Measurements from ENCODE around the gene IL10RA.
A peak's percentile ranks its signal among the peaks of the same experiment; 100 is the strongest.
"Not testable (repeated sequence)": the region's sequence is repeated elsewhere in the genome, so short reads cannot be mapped to it uniquely, and the experiment has no call there.

Gene IL10RA

GRCh38 chr11:118007040-118007439 lies 20.8 kb downstream of the IL10RA start:
- DNase-seq (ENCODE audit: low read depth in 2 of 2), result no peak

GRCh38 chr11:118007563-118008270 lies 21.5 kb downstream of the IL10RA start:
- not testable (repeated sequence) for DNase-seq (ENCODE audit: low read depth in 2 of 2)

- DNase-seq (ENCODE audit: low read depth in 2 of 2), result no peak
These were observed 22.2 kb downstream of the IL10RA start for GRCh38 chr11:118008271-118008911.

GRCh38 chr11:118009864-118010737 lies 23.9 kb downstream of the IL10RA start:
- no peak for DNase-seq (ENCODE audit: low read depth in 2 of 2)

- DNase-seq (ENCODE audit: low read depth in 2 of 2), result no peak
These were observed 24.7 kb downstream of the IL10RA start for GRCh38 chr11:118010738-118011461.

GRCh38 chr11:118012083-118012669 lies 26.0 kb downstream of the IL10RA start:
- DNase-seq (ENCODE audit: low read depth in 2 of 2), result no peak

GRCh38 chr11:118014022-118014421 lies 27.8 kb downstream of the IL10RA start:
- DNase-seq (ENCODE audit: low read depth in 2 of 2), result no peak

- no peak for DNase-seq (ENCODE audit: low read depth in 2 of 2)
These were observed 29.2 kb downstream of the IL10RA start for GRCh38 chr11:118015385-118015841.

- DNase-seq (ENCODE audit: low read depth in 2 of 2), result no peak
These were observed 29.9 kb downstream of the IL10RA start for GRCh38 chr11:118016104-118016503.

- DNase-seq (ENCODE audit: low read depth in 2 of 2), result no peak
These were observed 30.9 kb downstream of the IL10RA start for GRCh38 chr11:118017111-118017510.

GRCh38 chr11:118017631-118018315 lies 31.6 kb downstream of the IL10RA start:
- DNase-seq (ENCODE audit: low read depth in 2 of 2), result no peak

- no peak for DNase-seq (ENCODE audit: low read depth in 2 of 2)
These were observed 32.2 kb downstream of the IL10RA start for GRCh38 chr11:118018401-118018800.

- DNase-seq (ENCODE audit: low read depth in 2 of 2), result no peak
These were observed 35.0 kb downstream of the IL10RA start for GRCh38 chr11:118021146-118021545.

GRCh38 chr11:118027694-118028093 lies 41.5 kb downstream of the IL10RA start:
- no peak for DNase-seq (ENCODE audit: low read depth in 2 of 2)

- DNase-seq (ENCODE audit: low read depth in 2 of 2), result no peak
These were observed 42.4 kb downstream of the IL10RA start for GRCh38 chr11:118028626-118029025.

- no peak for DNase-seq (ENCODE audit: low read depth in 2 of 2)
These were observed 47.2 kb downstream of the IL10RA start for GRCh38 chr11:118033443-118033842.

GRCh38 chr11:118042141-118042540 lies 55.9 kb downstream of the IL10RA start:
- no peak for DNase-seq (ENCODE audit: low read depth in 2 of 2)

- no peak for DNase-seq (ENCODE audit: low read depth in 2 of 2)
These were observed 56.6 kb downstream of the IL10RA start for GRCh38 chr11:118042796-118043195.

- DNase-seq (ENCODE audit: low read depth in 2 of 2), result no peak
These were observed 59.0 kb downstream of the IL10RA start for GRCh38 chr11:118045191-118045590.

GRCh38 chr11:118046051-118046963 lies 60.1 kb downstream of the IL10RA start:
- DNase-seq (ENCODE audit: low read depth in 2 of 2), result peak in 1 of 2 donors; percentile 25

Measured in activated CD8-positive, alpha-beta memory T cell treated with anti-CD3 and anti-CD28 coated beads for 4 hours (primary cell).